GM21390 (cell line): Measurements from ENCODE around the gene GNAT1.
A peak's percentile ranks its signal among the peaks of the same experiment; 100 is the strongest.
"Not testable (repeated sequence)": the region's sequence is repeated elsewhere in the genome, so short reads cannot be mapped to it uniquely, and the experiment has no call there.

ENCODE experiments used
- ATAC-seq: cut with Tn5 transposase; IDR thresholded peaks from one replicate; pipeline ENCODE4 v1.9.1; 2021; ENCODE audit not compliant: unreplicated experiment

Gene GNAT1

DNA sequence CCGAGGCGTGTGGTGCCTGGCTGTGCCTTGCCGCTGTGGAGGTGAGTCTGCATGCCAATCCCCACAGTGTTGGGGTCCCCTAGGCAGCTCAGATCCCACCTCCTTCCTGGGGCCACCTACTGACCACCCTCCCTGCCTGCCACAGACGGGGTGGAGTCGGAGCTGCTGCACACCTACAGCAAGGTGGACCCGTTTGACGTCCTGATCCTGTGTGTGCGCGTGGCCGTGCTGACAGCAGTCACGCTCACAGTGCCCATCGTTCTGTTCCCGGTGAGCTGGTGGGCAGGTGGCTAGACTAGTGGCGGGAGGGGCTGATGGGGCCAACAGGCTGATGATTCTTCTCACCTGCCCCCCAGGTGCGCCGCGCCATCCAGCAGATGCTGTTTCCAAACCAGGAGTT, 27.0 kb downstream of the GNAT1 start:
- ATAC-seq, result no peak

DNA sequence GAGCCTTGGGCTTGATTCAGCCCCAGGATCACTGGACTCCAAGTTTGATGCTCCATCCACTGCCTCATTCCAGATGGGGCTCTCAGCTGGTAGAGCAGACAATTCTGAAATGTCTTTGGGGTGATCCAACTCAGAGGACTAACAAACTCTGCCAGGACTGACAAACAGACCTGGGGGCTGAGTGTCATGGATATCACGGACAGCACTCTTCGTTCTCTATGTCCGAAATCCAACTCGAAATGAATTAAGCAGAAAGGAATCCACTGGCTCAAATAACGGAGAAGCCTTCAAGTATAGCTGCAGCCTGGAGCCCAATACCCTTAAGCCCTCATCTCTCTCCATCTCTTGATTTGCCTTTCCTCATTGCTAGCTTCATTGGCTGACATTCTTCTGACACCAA, 27.9 kb downstream of the GNAT1 start:
- ATAC-seq, result no peak

DNA sequence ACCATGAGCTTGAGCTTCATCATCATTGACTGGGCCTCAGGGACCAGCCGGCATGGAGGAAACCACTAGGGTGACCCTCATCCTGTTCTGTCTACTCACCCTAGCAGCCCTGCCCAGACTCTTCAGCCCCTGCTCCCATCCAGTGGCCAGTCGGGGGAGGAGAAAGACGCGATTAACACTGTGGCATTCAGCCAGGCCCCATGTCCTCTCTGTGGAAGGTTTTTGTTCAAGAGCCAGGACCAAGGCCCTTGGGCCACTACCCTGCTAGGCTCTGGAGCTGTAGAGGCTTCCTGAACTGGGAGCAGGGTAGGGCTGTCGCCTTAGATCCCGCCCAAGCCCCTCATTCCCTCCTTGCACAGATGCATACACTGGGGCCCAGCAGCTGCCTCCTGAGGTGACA, 28.7 kb downstream of the GNAT1 start:
- no peak for ATAC-seq

DNA sequence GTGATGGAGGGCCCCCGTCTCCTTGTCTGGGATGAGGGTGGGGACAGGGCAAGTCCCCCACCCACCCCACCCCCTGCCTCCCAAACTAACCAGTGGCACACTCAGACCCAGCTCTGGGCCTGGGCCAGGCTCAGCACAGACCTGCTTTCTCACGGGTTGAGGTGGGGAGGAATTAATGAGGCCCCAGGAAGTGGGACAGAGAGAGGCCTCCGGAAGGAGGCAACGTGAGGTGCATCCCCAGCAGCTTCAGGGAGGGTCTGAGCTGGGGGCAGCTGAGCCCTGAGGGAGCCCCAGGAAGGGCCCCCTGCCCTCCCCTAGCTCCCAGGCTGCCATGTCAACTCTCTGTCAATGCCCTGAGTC, 29.6 kb downstream of the GNAT1 start:
- ATAC-seq, result no peak

DNA sequence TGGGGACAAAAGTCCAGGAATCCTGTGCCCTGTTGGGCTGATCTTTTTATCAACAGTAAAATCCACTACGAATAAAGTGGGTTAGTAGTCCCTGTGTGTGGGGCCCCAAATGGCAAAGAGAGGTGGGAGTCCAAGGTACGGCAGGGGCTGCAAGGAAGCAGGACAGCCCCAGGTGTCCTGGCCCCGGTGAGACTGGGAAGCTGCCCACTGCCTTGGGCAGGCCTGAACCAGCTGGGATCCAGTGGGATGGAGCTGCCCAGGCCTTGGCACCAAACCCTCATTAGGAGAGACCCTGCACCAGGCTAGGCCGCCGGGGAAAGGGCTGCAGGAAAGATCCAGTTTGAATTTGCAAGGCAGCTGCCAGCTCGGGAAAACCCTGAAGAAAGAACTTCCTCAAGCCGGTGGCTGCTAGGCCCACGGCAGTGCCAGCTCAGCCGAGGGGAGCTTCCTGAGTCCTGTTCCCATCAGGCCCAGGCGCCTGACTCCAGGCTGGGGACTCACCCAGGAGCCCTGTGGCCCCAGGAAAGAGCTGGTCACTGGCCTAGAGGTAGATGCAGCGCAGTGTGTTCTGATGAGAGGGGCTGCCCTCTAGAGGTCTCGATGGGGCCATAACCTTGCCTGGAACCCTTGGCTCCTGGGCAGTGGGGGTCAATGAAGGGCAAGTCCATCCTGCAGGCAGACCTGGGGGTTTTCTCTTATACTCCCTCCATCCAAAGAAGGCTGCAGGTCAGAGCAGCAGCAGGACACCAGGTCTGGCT, 30.2 kb downstream of the GNAT1 start:
- no peak for ATAC-seq

DNA sequence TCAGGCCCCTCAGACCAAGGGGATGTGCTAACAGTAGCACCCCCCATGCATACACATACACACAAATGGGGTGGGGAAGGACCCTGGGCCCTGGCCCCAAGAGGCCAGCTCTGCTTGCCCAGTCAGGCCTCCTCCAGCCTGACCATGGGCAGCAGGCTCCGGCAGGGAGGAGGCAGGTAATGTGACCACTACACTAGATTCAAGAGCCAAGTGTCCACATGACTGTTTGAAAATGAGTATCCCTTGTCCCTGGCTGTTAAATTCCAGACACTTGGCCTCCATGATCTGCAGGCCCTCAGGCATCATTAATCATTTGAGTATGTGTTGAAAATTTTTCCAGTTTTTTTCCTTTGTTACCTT, 30.7 kb downstream of the GNAT1 start:
- ATAC-seq, result no peak

DNA sequence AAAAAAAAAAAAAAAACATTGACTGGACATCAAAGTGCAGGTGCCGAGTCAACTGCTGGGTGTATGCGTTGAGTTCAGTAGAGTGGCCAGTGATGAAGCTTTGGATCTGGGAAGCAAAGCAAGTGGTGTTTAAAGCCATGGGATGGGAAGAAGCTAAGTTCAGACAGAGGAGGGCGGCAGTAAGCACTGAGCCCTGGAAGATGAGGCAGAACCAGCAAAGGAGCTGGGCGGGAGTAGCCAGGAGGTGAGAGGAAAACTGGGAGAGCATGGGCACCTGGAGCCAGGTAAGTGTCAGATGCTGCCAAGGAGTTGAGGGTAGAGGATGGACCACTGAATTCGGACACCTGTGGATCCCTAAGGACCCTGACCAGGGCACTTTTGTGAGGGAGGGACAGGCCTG, 33.2 kb downstream of the GNAT1 start:
- ATAC-seq, result no peak

DNA sequence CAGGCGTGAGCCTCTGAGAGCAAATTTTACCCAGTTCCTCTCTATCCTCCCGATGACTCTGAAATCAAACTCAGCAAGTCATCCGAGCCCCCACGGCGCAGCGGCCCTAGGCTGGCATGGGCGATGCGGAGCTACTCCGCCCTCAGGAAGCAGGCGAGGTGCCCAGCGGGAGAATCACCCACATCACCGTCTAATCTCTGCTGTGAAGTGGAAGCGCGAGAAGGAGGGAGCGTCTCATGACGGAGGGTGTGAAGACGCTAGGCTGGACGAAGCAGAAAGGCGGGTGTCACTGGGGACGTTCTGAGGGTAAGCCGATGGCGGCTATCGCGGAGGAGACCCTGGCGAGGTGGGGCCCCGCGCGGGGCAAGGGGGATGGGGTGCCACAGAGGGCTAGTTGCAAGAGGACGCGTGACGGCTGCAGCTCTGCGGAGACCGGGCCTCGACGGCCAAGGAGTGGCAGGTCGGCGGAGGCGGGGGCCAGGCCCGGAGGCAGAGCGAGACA, 35.5 kb downstream of the GNAT1 start:
- ATAC-seq, result peak; percentile 9

DNA sequence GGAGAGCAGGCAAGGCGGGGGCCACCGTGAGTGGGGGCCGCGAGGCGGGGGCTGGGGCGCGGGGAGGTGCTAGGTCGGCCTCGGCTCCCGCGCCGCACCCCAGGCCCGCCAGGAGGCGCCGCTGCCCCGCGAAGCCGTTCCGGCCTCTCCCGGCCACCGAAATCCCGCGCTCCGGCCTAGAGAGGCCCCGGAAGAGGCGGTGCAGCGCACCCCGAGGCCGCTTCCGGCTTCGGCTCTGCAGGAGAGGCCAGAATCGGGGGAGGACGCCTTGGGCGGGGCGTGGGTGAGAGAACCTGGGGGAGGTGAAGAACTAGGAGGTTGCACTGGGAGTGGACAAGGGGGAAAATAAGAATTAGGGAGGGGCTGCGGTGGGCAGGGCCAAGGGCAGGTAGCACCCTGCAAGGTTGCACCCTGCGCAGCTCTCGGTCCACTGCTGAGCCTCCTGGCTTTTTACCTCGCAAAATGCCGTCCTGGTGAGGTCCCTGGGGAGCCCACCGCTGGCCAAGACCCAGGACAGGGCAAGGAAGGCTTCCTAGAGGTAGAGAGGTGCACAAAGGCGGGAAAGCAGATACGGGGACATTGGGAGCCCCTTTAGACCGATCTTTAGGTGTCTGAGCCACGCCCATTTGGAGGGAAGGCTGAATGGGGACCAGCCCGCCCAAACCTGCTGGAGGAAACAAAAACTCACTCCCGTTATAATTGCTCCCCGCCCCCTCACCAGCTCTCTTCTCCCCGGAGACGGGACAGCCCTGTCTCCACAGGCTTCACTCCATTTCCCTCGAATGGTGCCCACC, 36.2 kb downstream of the GNAT1 start:
- peak; percentile 84 for ATAC-seq

DNA sequence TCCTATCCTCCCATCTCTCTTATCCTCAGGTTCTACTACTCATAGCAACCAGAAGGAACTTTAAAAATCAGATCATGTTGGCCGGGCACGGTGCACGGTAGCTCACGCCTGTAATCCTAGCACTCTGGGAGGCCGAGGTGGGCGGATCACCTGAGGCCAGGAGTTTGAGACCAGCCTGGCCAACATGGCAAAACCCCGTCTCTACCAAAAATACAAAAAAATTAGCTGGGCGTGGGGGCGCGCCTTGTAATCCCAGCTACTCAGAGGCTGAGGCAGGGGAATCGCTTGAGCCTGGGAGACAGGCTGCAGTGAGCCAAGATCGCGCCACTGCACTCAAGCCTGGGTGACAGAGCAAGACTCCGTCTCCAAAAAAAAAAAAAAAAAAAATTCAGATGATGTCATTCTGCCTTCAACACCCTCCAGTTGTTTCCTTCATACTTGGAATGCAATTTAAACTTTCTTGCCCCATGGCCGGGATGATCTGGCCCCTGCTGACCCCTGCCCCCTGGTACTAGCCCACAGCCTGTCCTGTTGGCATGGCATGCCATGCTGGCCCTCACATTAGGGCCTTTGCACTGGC, 36.9 kb downstream of the GNAT1 start:
- ATAC-seq, result not testable (repeated sequence)

DNA sequence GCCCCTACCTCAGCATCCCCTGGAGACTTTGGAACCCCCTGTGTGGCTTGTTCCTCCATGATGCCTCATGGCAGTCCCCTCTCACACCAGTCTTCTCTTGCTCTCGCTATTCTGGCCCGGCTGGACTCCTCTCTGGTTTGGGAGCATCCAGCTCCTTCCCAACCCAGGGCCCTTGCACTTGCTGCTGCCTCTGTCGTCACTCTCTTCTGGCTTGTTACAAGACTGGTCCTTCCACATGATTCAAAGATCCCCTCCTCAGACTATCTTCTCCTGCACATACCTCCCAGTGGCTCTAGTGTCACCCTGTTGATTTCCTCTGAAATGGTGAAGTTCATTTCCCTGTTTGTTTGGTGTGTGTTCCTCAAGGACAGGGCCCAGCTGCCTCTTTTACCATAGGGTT, 38.1 kb downstream of the GNAT1 start:
- ATAC-seq, result no peak

DNA sequence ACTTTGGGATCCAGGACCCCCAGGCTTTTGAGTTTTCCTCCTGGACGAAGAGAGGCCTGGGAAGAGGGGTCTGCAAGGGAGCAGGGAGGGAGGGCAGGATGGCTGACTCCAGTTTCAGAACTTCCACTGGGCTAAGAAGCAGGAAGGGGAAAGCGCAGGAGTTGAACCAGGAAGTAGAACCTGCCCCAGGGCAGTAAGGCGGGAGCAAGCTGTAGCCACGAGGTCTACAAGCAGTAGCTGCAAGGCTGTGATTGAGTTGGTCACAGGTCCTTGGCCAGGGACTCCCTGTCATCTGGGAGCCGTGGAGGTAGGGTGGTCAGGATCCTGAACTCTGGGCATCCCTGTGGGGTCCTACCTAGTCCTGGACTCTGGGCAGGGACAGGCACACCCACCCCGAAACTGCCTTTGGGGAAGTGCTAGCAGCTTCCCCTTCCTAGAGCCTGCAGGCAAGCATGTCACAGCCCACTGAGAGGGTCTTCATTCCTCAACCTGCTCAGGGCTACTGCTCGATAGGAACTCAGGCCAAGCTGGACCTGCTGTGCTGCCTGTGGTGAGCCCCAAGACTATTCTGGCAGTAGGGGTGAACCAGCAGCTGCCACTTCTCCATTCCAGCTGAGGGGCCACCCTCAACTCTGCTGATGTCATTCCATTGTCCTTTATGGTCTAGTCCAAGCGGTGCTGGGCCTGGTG, 38.8 kb downstream of the GNAT1 start:
- ATAC-seq, result no peak

DNA sequence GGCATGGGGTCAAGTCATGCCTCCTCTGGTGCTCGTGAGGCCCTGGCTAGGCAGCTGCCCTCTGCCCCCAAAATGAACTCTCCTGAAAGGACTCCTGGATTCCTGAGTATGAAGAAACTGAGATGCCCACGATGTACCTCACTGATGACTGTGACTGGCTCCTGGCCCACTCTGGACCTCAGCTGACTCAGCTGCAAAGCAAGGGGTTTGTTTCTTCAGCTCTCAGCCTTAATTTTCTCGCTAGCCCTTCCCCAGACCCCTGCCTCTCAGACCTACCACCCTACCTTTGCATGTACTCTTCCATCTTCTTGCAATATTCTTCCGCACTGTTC, 39.4 kb downstream of the GNAT1 start:
- no peak for ATAC-seq

DNA sequence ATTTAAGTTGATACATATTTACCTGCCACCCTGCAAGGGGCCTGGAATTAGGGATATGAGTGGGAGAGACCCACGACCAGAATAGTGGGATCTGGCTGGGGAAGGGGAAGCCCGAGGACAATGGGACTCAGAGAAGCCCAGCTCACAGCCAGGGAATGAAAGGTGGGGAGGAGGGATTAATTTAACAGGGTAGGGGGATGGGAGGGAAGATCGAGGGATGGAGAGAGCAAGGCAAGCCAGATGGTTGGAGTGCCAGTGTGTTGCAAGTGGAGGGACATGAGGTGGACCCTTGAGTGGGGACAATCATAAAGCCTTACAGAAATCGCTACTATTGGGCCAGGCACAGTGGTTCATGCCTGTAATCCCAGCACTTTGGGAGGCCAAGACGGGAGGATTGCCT, 40.2 kb downstream of the GNAT1 start:
- no peak for ATAC-seq

DNA sequence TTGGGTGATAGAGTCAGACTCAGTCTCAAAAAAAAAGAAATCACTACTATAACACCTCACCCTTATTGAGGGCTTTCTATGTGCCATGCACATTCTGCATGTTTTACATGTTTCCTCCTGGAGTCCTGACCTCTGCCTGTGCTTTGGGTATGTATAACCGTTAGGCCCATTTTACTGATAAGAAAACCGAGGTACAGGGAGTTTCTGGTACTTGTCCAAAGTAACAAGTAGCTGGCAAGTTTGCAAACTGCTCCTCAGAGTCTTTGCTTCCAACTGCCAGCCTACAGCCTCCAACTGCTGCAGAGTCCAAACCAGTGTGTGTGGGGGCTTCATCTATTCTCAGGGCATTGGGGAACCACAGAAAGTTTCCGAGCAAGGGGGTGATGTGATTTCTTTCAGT, 40.9 kb downstream of the GNAT1 start:
- ATAC-seq, result no peak

DNA sequence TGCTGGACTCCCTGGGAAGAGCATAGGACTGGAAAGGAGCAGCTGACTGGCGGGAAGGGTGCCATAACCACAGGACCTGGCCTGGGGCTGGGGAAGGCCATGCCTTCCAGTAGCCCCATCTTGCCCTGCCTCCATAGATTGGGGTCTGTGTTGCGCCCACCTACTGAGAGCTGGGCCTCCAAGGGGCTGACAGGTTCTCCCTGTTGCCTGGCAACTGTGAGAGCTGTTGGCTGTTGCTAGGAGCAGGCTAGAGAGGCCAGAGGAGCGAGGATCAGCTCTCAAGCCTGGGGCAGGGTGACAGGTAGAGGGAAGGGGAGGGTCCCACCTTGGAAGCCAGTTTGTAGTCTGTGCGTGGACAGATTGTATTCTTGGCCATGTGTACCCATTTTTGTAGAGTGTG, 41.8 kb downstream of the GNAT1 start:
- no peak for ATAC-seq

DNA sequence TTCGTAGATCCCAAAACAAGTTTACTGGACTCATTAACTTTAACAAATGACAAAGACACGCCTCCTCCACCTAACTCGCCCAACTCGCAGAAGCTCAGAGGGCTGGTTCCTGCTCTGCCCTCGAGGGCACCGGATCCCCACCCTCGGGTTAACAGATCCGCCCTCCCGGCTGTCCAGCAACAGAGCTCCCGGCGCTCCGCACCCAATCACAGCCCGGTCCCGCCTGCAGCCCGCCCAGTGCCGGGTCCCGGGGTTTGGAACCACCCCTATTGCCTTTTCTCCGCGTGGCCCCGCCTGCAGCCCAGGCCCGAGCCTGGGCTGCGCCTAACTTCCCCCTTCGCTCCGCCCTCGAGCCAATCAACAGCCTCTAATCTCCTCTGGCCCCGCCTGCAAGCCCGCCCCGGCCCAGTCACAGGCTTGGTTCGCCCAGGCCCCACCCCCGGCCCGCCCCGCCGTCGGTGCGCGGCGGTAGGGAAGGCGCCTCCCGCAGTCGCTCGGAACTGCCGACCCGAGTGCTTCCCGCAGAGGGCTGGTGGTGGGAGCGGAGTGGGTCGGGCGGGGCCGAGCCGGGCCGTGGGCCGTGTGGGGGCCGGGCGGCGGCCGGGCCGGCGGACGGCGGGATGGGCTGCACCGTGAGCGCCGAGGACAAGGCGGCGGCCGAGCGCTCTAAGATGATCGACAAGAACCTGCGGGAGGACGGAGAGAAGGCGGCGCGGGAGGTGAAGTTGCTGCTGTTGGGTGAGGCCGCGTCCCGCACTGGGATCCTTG, 44.5 kb downstream of the GNAT1 start, which contains the start of gene GNAI2:
Gene GNAI2 (plus strand): TSS at position 489 of the 768 bp plus-strand sequence. CDS start 132 bp downstream, at position 621.
- ATAC-seq, result peak; percentile 90

DNA sequence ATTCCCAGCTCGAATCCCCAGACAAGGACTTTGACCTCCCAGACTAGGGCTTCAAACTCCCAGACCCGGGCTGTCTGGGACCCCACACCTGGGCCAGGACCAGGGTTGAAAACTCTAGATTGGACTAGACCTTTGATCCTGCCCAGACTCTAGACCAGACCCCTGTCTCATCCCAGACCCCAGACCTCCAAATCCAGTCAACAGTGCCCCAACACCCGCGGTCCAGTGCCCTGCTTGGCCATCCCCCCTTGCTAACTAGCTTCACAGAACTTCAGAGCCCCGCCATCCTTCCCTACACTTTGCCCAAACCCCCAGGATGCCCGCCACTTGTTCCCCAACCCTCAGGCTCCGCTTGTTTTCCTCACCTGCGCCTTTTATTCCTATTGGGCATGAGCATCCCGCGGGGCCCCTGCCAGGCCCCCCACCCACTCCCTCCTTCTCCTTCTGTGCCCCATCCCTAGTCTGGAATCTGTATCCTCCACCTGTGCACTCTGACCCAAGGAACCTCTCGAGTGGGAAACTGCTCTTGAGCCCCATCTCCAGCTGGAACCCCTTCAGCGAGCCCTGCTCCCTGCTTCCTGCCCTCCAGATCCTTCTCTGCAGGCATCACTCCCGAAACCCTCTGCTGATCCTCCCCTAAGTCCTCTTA, 45.2 kb downstream of the GNAT1 start:
- ATAC-seq, result no peak

DNA sequence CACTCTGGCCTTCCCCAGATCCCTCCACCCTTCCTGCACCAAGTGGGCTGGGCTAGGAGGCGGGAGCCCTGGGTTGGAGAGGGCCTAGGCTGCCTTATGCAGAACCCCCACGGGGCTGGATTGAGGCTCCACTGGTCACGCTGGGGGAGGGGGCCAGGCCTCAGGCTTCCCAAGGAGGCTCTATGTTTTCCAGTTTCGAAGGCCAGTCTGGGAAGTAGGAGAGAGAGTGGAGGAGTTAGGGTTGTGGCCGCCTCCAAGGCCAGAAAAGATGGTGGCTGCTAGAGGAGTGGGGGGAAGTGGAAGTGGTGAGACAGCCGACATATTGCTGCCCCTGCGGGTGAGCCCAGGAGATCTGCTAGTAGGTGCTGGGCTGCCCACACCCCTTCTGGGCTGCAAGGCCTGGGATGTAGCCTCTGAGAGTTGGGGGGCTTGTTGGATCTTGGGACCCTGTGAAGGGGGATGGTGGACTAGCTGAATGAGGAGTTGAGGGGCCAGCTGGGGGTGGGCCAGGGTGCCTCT, 45.8 kb downstream of the GNAT1 start:
- ATAC-seq, result no peak
